DOHH2 (cell line): ENCODE data around the gene SDC1.
"Not testable (repeated sequence)": the region's sequence is repeated elsewhere in the genome, so short reads cannot be mapped to it uniquely, and the experiment has no call there.

Experiments
- H3F3A ChIP-seq: fragments of 200-600 bp; sonication (generic), shearing (Covaris generic); 2 replicates; pipeline ENCODE4 v1.6.0; 2016; ENCODE audit warnings: antibody characterized with exemption, mild to moderate bottlenecking; ENCODE audit not compliant: control insufficient read depth, insufficient read depth
- H3K27ac ChIP-seq: fragments of 200-600 bp; sonication (generic); 2 replicates; pipeline ENCODE4 v1.5.1; 2014; ENCODE audit warnings: low read depth, mild to moderate bottlenecking, low read length, moderate library complexity
- H3K27me3 ChIP-seq: fragments of 200-600 bp; sonication (generic); 2 replicates; pipeline ENCODE4 v1.6.1; 2014; ENCODE audit warnings: mild to moderate bottlenecking, low read length, mixed read lengths; ENCODE audit not compliant: control insufficient read depth
- H3K36me3 ChIP-seq: fragments of 200-600 bp; sonication (generic); 2 replicates; pipeline ENCODE4 v1.6.1; 2014; ENCODE audit warnings: mild to moderate bottlenecking, low read length, moderate library complexity, mixed read lengths; ENCODE audit not compliant: control insufficient read depth
- H3K4me1 ChIP-seq: fragments of 200-600 bp; sonication (generic); 2 replicates; pipeline ENCODE4 v1.6.1; 2014; ENCODE audit warnings: mild to moderate bottlenecking, low read length, mixed read lengths; ENCODE audit not compliant: control insufficient read depth
- H3K4me2 ChIP-seq: fragments of 200-600 bp; sonication (generic); 2 replicates; pipeline ENCODE4 v1.6.0; 2014; ENCODE audit warnings: mild to moderate bottlenecking, low read length, moderate library complexity
- H3K4me3 ChIP-seq: fragments of 200-600 bp; sonication (generic); 2 replicates; pipeline ENCODE4 v1.5.1; 2014; ENCODE audit warnings: mild to moderate bottlenecking, low read length, mixed read lengths
- H3K79me2 ChIP-seq: fragments of 200-600 bp; sonication (generic); 2 replicates; pipeline ENCODE4 v1.6.1; 2014; ENCODE audit warnings: mild to moderate bottlenecking, low read length, mixed read lengths; ENCODE audit not compliant: control insufficient read depth
- H3K9me2 ChIP-seq: fragments of 200-600 bp; sonication (generic); replicated peaks from 2 replicates; pipeline ENCODE4 v1.6.1; 2014; ENCODE audit warnings: mild to moderate bottlenecking, low read length, mixed read lengths; ENCODE audit not compliant: control insufficient read depth
- H3K9me3 ChIP-seq: fragments of 200-600 bp; sonication (generic); 2 replicates; pipeline ENCODE4 v1.6.1; 2014; ENCODE audit warnings: antibody characterized with exemption, low read length, mixed read lengths; ENCODE audit not compliant: control insufficient read depth, insufficient read depth
- H4K20me1 ChIP-seq: fragments of 200-600 bp; sonication (generic); 2 replicates; pipeline ENCODE4 v1.6.0; 2014; ENCODE audit warnings: low read depth, mild to moderate bottlenecking, antibody characterized with exemption, low read length, moderate library complexity; ENCODE audit not compliant: control insufficient read depth, insufficient read depth
- EZH2phosphoT487 ChIP-seq: fragments of 200-600 bp; sonication (generic); IDR thresholded peaks from 2 replicates; pipeline ENCODE4 v1.6.1; 2017; ENCODE audit warnings: borderline replicate concordance, mild to moderate bottlenecking, antibody characterized with exemption, low read length, moderate library complexity, mixed read lengths
- TF ChIP-seq, protein P1 (sequence below): fragments of 200-600 bp; sonication (generic); IDR thresholded peaks from one replicate; pipeline ENCODE4 v1.5.1; 2014; ENCODE audit warnings: antibody characterized with exemption, mild to moderate bottlenecking, low read depth, low read length; ENCODE audit not compliant: poor library complexity, severe bottlenecking

Gene SDC1

DNA sequence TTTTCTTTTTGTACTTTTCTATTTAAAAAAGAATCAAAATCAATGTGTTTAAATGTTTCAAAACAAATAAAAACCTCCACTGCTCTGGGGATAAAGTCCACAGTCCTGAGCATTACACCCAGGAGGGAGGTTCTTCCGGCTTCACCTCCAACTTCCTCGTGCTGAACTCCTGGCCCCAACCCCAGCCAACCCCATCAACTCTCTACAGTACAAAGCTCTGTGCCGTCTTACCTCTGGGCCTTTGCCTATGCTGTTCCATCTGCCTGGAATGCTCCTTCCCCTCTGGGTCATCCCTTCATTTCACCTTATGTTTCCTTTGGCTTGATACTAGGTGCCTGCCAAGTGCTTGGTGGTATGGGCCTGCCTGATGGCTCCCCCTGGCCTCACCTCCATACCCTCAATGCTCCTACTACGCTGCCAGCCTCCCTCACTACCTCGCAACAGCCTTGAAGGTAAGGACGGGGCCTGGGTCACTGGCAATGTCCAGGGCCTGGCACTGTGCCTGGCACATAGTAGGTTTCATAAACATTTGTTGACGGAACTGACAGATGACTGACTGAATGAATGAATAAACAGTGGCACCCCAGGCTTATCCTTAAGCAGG is 28.8 kb downstream of the SDC1 start:
- no peak overlapping the region for H3K27ac ChIP-seq
- no peaks in the 10 kb centered on the region for H3K4me1 ChIP-seq
- H3K36me3 ChIP-seq, result no peaks in the 10 kb centered on the region
- H4K20me1 ChIP-seq, result no peaks in the 10 kb centered on the region
- H3F3A ChIP-seq, result no peaks in the 10 kb centered on the region
- no peak overlapping the region for H3K4me3 ChIP-seq
- H3K79me2 ChIP-seq, result no peaks in the 10 kb centered on the region
- no peaks in the 10 kb centered on the region for H3K9me3 ChIP-seq
- H3K27me3 ChIP-seq, result no peaks in the 10 kb centered on the region
- TF ChIP-seq, protein P1, sequence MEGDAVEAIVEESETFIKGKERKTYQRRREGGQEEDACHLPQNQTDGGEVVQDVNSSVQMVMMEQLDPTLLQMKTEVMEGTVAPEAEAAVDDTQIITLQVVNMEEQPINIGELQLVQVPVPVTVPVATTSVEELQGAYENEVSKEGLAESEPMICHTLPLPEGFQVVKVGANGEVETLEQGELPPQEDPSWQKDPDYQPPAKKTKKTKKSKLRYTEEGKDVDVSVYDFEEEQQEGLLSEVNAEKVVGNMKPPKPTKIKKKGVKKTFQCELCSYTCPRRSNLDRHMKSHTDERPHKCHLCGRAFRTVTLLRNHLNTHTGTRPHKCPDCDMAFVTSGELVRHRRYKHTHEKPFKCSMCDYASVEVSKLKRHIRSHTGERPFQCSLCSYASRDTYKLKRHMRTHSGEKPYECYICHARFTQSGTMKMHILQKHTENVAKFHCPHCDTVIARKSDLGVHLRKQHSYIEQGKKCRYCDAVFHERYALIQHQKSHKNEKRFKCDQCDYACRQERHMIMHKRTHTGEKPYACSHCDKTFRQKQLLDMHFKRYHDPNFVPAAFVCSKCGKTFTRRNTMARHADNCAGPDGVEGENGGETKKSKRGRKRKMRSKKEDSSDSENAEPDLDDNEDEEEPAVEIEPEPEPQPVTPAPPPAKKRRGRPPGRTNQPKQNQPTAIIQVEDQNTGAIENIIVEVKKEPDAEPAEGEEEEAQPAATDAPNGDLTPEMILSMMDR, result no peak
- no peak for TF ChIP-seq EZH2phosphoT487
- no peaks in the 10 kb centered on the region for H3K9me2 ChIP-seq
- H3K4me2 ChIP-seq, result no peak overlapping the region

DNA sequence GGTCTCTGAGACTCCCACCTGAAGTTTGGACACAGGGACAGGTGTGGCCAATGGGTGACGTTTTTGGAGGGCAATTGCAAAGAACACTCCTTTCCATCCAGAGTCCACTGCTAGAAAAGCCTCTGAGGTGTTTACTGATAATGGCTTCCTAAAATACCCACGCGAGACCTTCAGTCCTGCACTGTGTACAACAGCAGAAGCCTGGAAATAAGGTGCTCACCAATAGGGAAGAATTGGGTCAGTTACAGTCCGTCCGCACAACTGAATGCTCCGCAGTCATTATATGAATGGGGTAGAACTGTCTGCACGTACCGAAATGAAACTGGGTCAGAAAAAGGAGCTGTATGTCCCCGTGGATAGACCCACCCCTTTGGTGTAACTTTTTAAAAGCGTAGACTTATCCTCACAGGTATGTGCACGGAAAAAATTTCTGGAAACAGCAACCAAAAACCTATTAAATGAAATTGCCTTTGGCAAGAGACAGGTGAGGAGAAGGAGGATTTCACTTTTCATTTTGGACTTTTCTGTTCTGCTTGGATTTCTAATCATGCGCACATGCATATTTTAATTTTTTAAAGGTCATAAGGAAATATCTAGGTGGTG is 29.4 kb downstream of the SDC1 start:
- Histone ChIP-seq H3K4me1 (no peaks in the 10 kb centered on the region), H3K36me3 (no peaks in the 10 kb centered on the region), H3K27me3 (no peaks in the 10 kb centered on the region), H3K9me3 (no peaks in the 10 kb centered on the region), H3K4me3 (no peak overlapping the region), H4K20me1 (no peaks in the 10 kb centered on the region), H3F3A (no peaks in the 10 kb centered on the region), H3K9me2 (no peaks in the 10 kb centered on the region), H3K4me2 (no peak overlapping the region), H3K79me2 (no peaks in the 10 kb centered on the region), H3K27ac (no peak overlapping the region)
- TF ChIP-seq EZH2phosphoT487, result no peak
- TF ChIP-seq, protein P1, result no peak

DNA sequence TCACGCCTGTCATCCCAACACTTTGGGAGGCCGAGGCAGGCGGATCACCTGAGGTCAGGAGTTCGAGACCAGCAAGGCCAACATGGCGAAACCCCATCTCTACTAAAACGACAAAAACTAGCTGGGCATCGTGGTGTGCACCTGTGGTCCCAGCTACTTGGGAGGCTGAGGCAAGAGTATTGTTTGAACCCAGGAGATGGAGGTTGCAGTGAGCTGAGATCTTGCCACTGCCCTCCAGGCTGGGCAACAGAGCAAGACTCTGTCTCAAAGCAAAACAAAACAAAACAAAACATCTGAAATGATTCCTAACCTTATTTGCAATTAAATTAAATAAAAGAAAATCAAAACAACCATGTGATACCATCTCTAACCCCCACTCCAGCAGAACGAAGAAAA is 29.9 kb downstream of the SDC1 start:
- H3K9me3 ChIP-seq, H3K27me3 ChIP-seq, H3F3A ChIP-seq, H3K27ac ChIP-seq, H3K79me2 ChIP-seq, H3K4me3 ChIP-seq, H3K4me2 ChIP-seq, H4K20me1 ChIP-seq, H3K36me3 ChIP-seq, H3K9me2 ChIP-seq, H3K4me1 ChIP-seq: not testable (repeated sequence)

DNA sequence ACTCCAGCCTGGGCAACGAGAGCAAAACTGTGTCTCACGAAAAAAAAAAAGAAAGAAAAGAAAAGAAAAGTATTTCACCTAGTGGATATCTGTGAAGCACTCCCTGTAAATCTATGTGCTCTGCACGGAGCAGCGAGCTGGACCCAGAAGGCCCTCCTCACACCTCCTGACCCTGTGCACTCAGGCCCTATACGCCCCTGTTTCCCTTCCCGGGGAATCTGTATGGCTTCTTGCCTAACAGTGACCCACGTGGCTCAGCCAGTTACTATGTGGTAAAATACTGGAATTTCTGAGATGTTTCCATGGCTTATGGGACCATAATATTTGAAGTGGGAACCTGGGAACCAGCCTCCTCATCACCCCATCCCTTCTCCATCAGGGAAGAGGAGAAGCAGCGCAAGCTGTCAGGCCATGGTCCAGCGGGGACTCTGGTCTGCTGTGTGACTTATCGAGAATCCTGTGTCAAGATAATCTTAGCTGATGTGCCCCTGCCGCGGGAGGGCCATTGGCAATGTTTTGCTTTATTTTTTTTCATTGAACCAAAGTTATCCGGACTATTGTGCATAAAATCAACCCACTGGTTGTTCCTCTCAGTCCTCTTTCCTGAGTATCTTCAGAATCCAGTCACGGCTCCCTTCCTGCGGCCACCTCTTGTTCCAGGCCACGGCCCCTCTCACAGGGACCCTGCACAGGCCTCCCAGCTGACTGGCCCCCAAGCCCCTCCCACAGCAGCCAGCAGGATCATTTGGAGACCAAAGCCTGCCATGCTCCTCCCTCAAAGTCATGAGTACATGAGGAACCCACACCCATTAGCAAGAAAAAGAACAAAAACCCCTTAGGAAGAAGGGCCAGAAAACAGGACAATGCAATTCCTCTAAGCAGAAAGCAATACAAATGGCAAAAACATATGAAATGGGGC is 30.6 kb downstream of the SDC1 start:
- Histone ChIP-seq H3K9me2 (no peaks in the 10 kb centered on the region), H4K20me1 (no peaks in the 10 kb centered on the region), H3K79me2 (no peaks in the 10 kb centered on the region), H3F3A (no peaks in the 10 kb centered on the region), H3K36me3 (no peaks in the 10 kb centered on the region), H3K4me1 (no peaks in the 10 kb centered on the region), H3K9me3 (no peaks in the 10 kb centered on the region), H3K4me2 (no peak overlapping the region), H3K27me3 (0 out of 2 replicates have a peak, but pooled peaks cover 3% of the 10 kb centered on the region), H3K27ac (no peak overlapping the region), H3K4me3 (no peak overlapping the region)
- TF ChIP-seq EZH2phosphoT487, result no peak
- TF ChIP-seq, protein P1, result no peak
